Esophagus muscularis mucosa (tissue), 3 donors: ENCODE results near the gene CYSLTR2.

Experiments used
- POLR2A ChIP-seq: fragments of 450-650 bp; IDR thresholded peaks from one replicate; pipeline ENCODE4 v1.6.1; 2017; ENCODE audit warnings: antibody characterized with exemption, moderate library complexity, mild to moderate bottlenecking, low read depth
- TF ChIP-seq, protein P1 (sequence below), 3 experiments: fragments of 200-600 bp in 2 of 3; fragments of 450-650 bp in 1 of 3; sonication (generic) in 2 of 3; IDR thresholded peaks; one replicate each; pipeline ENCODE4 v1.5.1; 2017 to 2019; ENCODE audit warnings: antibody characterized with exemption in 3 of 3, mild to moderate bottlenecking in 2 of 3, moderate library complexity in 1 of 3

- no peak for TF ChIP-seq POLR2A
- TF ChIP-seq, protein P1, sequence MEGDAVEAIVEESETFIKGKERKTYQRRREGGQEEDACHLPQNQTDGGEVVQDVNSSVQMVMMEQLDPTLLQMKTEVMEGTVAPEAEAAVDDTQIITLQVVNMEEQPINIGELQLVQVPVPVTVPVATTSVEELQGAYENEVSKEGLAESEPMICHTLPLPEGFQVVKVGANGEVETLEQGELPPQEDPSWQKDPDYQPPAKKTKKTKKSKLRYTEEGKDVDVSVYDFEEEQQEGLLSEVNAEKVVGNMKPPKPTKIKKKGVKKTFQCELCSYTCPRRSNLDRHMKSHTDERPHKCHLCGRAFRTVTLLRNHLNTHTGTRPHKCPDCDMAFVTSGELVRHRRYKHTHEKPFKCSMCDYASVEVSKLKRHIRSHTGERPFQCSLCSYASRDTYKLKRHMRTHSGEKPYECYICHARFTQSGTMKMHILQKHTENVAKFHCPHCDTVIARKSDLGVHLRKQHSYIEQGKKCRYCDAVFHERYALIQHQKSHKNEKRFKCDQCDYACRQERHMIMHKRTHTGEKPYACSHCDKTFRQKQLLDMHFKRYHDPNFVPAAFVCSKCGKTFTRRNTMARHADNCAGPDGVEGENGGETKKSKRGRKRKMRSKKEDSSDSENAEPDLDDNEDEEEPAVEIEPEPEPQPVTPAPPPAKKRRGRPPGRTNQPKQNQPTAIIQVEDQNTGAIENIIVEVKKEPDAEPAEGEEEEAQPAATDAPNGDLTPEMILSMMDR (IDR thresholded peaks at IDR 0.05), result no peak
Observed at GRCh38 chr13:48621056-48621455, 32.7 kb upstream of the CYSLTR2 start.
